Measurements from ENCODE around the gene C5.

C5 gene

GRCh38 chr9:120904061-120904977 lies 145.8 kb downstream of the C5 start:
- DNase-seq: peak; percentile 65

- no peak for DNase-seq
Measured at GRCh38 chr9:120902569-120903535, 147.2 kb downstream of the C5 start.

All from activated gamma-delta T cell treated with Interleukin-2 at 50 U/mL for 16 hours (primary cell).